ENCODE measurements around the gene GPR107. TPM values are rescaled to one million over a fixed set of nuclear protein-coding genes. Genes with fewer than 3 reads are reported as not detected.
"Not testable (repeated sequence)": the region's sequence is repeated elsewhere in the genome, so short reads cannot be mapped to it uniquely, and the experiment has no call there.

The GPR107 gene
- total and polyA plus RNA-seq, 7 donors = 3.6 to 34.1 (median 19.6) TPM

DNA sequence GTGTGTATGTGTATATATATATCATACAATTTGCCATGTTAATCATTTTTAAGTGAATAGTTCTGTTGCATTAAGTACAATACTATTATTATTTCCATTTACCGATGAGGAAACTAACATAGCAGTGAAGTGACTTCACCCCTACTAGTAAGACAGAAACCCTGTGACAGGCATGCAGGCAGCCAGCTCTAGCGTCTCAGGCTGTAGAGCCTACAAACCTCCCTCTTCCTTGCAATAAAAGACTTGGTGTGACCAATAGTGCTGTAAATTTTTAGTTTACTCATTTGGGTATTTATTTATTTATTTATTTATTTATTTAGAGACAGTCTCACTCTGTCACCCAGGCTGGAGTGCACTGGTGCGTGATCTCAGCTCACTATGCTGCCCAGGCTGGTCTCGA, 35.4 kb upstream of the GPR107 start:
- no peak overlapping the region for H3K4me3 ChIP-seq
- peak overlapping the region; percentile 16 to 99 (median 92) for H3K27ac ChIP-seq
- no peak for TF ChIP-seq EP300 (IDR thresholded peaks at IDR 0.05)
- no peak for TF ChIP-seq POLR2A (IDR thresholded peaks at IDR 0.05)
- TF ChIP-seq POLR2AphosphoS5 (IDR thresholded peaks at IDR 0.05) = no peak
- TF ChIP-seq, protein P1, sequence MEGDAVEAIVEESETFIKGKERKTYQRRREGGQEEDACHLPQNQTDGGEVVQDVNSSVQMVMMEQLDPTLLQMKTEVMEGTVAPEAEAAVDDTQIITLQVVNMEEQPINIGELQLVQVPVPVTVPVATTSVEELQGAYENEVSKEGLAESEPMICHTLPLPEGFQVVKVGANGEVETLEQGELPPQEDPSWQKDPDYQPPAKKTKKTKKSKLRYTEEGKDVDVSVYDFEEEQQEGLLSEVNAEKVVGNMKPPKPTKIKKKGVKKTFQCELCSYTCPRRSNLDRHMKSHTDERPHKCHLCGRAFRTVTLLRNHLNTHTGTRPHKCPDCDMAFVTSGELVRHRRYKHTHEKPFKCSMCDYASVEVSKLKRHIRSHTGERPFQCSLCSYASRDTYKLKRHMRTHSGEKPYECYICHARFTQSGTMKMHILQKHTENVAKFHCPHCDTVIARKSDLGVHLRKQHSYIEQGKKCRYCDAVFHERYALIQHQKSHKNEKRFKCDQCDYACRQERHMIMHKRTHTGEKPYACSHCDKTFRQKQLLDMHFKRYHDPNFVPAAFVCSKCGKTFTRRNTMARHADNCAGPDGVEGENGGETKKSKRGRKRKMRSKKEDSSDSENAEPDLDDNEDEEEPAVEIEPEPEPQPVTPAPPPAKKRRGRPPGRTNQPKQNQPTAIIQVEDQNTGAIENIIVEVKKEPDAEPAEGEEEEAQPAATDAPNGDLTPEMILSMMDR (IDR thresholded peaks at IDR 0.05) = no peak
- no peaks in the 10 kb centered on the region for H3K27me3 ChIP-seq
- 85 to 87% methylated on average over 4 of the region's 4 CpGs for WGBS, 2 donors
- intact Hi-C loops (cut with DNase I) = no loop called here
- no peaks in the 10 kb centered on the region for H3K9me3 ChIP-seq
- no peaks in the 10 kb centered on the region for H3K36me3 ChIP-seq
- peaks cover 0 to 76% (median 66%) of the 10 kb centered on the region in 4 donors for H3K4me1 ChIP-seq
- DNase-seq = no peak

DNA sequence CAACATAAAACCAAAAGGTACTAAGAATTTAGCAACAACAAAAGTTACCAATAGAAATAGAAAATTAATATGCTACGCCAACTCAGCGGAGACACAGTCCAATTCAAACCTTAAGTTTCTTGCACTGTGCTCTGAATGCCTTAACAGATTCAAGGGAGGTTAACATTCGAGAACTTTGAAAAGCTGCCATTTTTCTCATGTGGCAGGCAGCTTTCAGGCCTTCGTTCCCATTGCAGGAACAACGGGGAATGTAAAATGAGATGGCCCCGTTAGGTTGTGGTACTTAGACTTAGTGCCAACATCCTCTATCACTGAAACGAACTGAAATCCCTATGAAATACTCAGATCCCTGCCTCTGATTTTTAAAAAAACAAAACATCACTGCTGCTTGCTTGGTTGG, 33.1 kb upstream of the GPR107 start:
- Histone ChIP-seq H3K4me3 (no peak overlapping the region), H3K27ac (peak overlapping the region; percentile 75 to 99 (median 92)), H3K36me3 (no peaks in the 10 kb centered on the region), H3K4me1 (peaks cover 0 to 81% (median 77%) of the 10 kb centered on the region in 4 donors), H3K27me3 (no peaks in the 10 kb centered on the region), H3K9me3 (no peaks in the 10 kb centered on the region)
- no peak for DNase-seq
- intact Hi-C loops (cut with DNase I) = no loop called here
- 65 to 73% methylated on average over 7 of the region's 7 CpGs for whole genome bisulfite sequencing, 2 donors
- TF ChIP-seq POLR2A (IDR thresholded peaks at IDR 0.05) = no peak
- TF ChIP-seq, protein P1 (IDR thresholded peaks at IDR 0.05) = no peak
- no peak for TF ChIP-seq EP300 (IDR thresholded peaks at IDR 0.05)
- TF ChIP-seq POLR2AphosphoS5 (IDR thresholded peaks at IDR 0.05) = no peak

DNA sequence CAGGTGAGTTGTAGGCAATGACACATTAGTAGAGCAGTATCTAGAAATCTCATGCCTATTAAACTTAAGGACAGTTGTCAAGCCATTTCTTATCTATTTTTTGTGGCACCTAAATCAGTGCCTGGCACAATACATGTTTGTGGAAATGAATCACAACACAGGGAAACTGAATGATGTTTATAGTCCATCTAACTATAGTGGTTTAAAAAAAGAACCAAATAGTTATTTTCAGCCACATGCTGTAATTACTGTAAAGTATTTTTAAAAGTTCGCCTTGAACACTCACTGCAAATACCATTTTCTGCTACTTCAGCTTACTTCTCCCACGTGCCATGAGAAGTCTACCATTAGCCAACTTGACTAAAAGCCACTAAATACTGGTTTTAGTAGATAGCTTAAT, 32.6 kb upstream of the GPR107 start:
- intact Hi-C loops (cut with DNase I) = no loop called here
- H3K4me3 ChIP-seq = no peak overlapping the region
- TF ChIP-seq, protein P1 (IDR thresholded peaks at IDR 0.05) = no peak
- TF ChIP-seq POLR2A (IDR thresholded peaks at IDR 0.05) (no peak), POLR2AphosphoS5 (IDR thresholded peaks at IDR 0.05) (no peak), EP300 (IDR thresholded peaks at IDR 0.05) (no peak)
- 64 to 84% methylated on average over 2 of the region's 2 CpGs for WGBS, 2 donors
- peaks cover 0 to 86% (median 82%) of the 10 kb centered on the region in 4 donors for H3K4me1 ChIP-seq
- H3K36me3 ChIP-seq = no peaks in the 10 kb centered on the region
- H3K27ac ChIP-seq = peak overlapping the region; percentile 75 to 99 (median 92)
- no peaks in the 10 kb centered on the region for H3K9me3 ChIP-seq
- H3K27me3 ChIP-seq = no peaks in the 10 kb centered on the region
- DNase-seq = no peak

DNA sequence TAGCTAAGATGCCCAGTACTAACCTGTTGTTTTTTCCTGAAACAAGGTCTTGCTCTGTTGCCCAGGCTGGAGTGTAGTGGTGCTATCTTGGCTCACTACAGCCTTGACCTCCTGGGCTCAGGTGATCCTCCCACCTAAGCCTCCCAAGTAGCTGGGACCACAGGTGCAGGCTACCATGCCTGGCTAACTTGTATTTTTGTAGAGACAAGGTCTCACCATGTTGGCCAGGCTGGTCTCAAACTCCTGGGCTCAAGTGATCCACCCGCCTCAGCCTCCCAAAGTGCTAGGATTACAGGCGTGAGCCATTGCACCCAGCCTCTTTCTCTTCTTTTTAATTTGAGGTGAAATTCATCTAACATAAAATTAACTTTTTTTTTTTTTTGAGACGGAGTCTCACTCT, 31.9 kb upstream of the GPR107 start:
- H3K9me3 ChIP-seq; H3K27me3 ChIP-seq; H3K36me3 ChIP-seq; H3K4me3 ChIP-seq; intact Hi-C loops (cut with DNase I); DNase-seq: not testable (repeated sequence)
- Histone ChIP-seq H3K27ac (peak overlapping the region; percentile 75 to 99 (median 92)), H3K4me1 (peaks cover 0 to 85% (median 81%) of the 10 kb centered on the region in 4 donors)
- WGBS, 2 donors = 94 to 97% methylated on average over 3 of the region's 3 CpGs

DNA sequence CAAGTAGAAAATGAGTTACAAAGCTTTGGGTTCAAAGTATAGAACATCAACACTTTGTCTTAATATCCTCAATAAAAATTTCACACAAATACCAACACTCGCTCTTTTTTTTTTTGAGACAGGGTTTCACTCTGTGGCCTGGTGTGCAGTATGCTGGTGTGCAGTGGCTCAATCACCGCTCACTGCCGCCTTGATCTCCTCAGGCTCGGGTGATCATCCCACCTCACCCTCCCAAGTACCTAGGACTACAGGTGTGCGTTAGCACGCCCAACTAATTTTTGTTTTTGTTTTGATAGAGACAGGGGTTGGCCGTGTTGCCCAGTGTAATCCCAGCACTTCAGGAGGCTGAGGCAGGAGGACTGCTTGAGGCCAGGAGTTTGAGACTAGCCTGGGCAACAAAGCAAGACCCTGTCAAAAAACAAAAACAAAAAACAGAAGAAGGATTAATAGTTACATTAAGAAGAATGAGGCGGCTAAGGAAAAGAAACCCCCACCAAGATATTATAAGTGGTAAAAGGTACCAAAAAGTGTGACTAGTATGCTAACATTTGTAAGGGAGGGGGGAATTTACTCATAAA, 31.1 kb upstream of the GPR107 start:
- no peaks in the 10 kb centered on the region for H3K9me3 ChIP-seq
- H3K27ac ChIP-seq = peak overlapping the region; percentile 75 to 99 (median 92)
- H3K36me3 ChIP-seq = no peaks in the 10 kb centered on the region
- WGBS, 2 donors = 73 to 83% methylated on average over 8 of the region's 8 CpGs
- intact Hi-C loops (cut with DNase I) = no loop called here
- peaks cover 0 to 79% (median 76%) of the 10 kb centered on the region in 4 donors for H3K4me1 ChIP-seq
- TF ChIP-seq, protein P1 (IDR thresholded peaks at IDR 0.05) = no peak
- TF ChIP-seq EP300 (IDR thresholded peaks at IDR 0.05) = no peak
- TF ChIP-seq POLR2AphosphoS5 (IDR thresholded peaks at IDR 0.05) = no peak
- no peak for TF ChIP-seq POLR2A (IDR thresholded peaks at IDR 0.05)
- no peak for DNase-seq
- H3K4me3 ChIP-seq = no peak overlapping the region
- no peaks in the 10 kb centered on the region for H3K27me3 ChIP-seq
